Colonic mucosa (tissue), 4 donors: ENCODE results near the gene KRTAP10-3. TPM values are rescaled to one million over a fixed set of nuclear protein-coding genes. Genes with fewer than 3 reads are reported as not detected.
"Not testable (repeated sequence)": the region's sequence is repeated elsewhere in the genome, so short reads cannot be mapped to it uniquely, and the experiment has no call there.

Experiments used
- DNase-seq: peaks from one replicate; pipeline ENCODE4 v3.0.0-alpha.2; 2020
- H3K27ac ChIP-seq: fragments of 200-600 bp; one replicate; pipeline ENCODE4 v1.8.0; 2021
- H3K27me3 ChIP-seq: fragments of 200-600 bp; one replicate; pipeline ENCODE4 v1.8.0; 2021
- H3K36me3 ChIP-seq: fragments of 200-600 bp; one replicate; pipeline ENCODE4 v1.8.0; 2021
- H3K4me1 ChIP-seq: fragments of 200-600 bp; one replicate; pipeline ENCODE4 v1.8.0; 2021; ENCODE audit warnings: mild to moderate bottlenecking
- H3K4me3 ChIP-seq: fragments of 200-600 bp; one replicate; pipeline ENCODE4 v1.8.0; 2021
- H3K9ac ChIP-seq, 2 donors: one replicate each; pipeline ENCODE4 v1.7.0; 2013; ENCODE audit warnings: control low read depth in 2 of 2, low read depth in 2 of 2, low read length in 2 of 2
- H3K9me3 ChIP-seq: fragments of 200-600 bp; one replicate; pipeline ENCODE4 v1.8.0; 2021
- CTCF ChIP-seq: fragments of 200-600 bp; IDR thresholded peaks from one replicate; pipeline ENCODE4 v1.8.0; 2022; ENCODE audit warnings: antibody characterized with exemption, mild to moderate bottlenecking
- intact Hi-C: fragments of 100-400 bp; cut with DNase I; formaldehyde crosslinking; loops from one replicate; pipeline ENCODE4 v1.14.1; 2022
- total RNA-seq, 2 donors: library from RNA; stranded (reverse); fragmentation: NEBNext Ultra II Directional in 1 of 2; extraction: Animal tissue kit (Norgen Biotek cat#: 25700) in 1 of 2; gene quantifications; one replicate each; pipeline ENCODE4 v1.2.1, GENCODE V29; 2021
- donor health status: healthy.
- donor health status: DM: no; HTN: no; CAD: no.
- donor health status: DM: no; HTN: no; CAD: no.

KRTAP10-3 gene
- total RNA-seq, 2 donors from 2014 or later: not detected

- DNase-seq: no peak
- Histone ChIP-seq H3K4me1 (no peaks in the 10 kb centered on the region), H3K27ac (no peak within 1 kb of the TSS), H3K36me3 (no peaks in the 10 kb centered on the region), H3K9ac (no peak within 1 kb of the TSS), H3K27me3 (no peaks in the 10 kb centered on the region), H3K9me3 (no peaks in the 10 kb centered on the region), H3K4me3 (no peak within 1 kb of the TSS)
- intact Hi-C loops: no loop called here
- no peak for TF ChIP-seq CTCF
Observed at GRCh38 chr21:44592446-44593311, 34.1 kb upstream of the KRTAP10-3 start, which contains the start of gene KRTAP10-6. KRTAP10-6 (minus strand) TSS chr21:44592505; CDS start chr21:44592484, 21 bp downstream.

GRCh38 chr21:44591801-44592130 is 33.2 kb upstream of the KRTAP10-3 start:
- H3K27ac ChIP-seq, H3K27me3 ChIP-seq, H3K9me3 ChIP-seq, H3K9ac ChIP-seq, H3K4me1 ChIP-seq, H3K36me3 ChIP-seq, DNase-seq, intact Hi-C loops, H3K4me3 ChIP-seq: not testable (repeated sequence)

- H3K4me1 ChIP-seq, H3K36me3 ChIP-seq, H3K27ac ChIP-seq, H3K27me3 ChIP-seq, intact Hi-C loops, H3K9ac ChIP-seq, DNase-seq, H3K9me3 ChIP-seq, H3K4me3 ChIP-seq: not testable (repeated sequence)
Observed at GRCh38 chr21:44590897-44591800, 32.6 kb upstream of the KRTAP10-3 start.

GRCh38 chr21:44590311-44590721 is 31.7 kb upstream of the KRTAP10-3 start:
- H3K36me3 ChIP-seq: no peaks in the 10 kb centered on the region
- no peaks in the 10 kb centered on the region for H3K4me1 ChIP-seq
- H3K4me3 ChIP-seq: no peak overlapping the region
- no peaks in the 10 kb centered on the region for H3K9me3 ChIP-seq
- no peak overlapping the region for H3K27ac ChIP-seq
- intact Hi-C loops: no loop called here
- no peak overlapping the region for H3K9ac ChIP-seq
- H3K27me3 ChIP-seq: no peaks in the 10 kb centered on the region
- TF ChIP-seq CTCF: no peak
- no peak for DNase-seq

GRCh38 chr21:44589586-44590305 is 31.2 kb upstream of the KRTAP10-3 start:
- intact Hi-C loops: no loop called here
- no peaks in the 10 kb centered on the region for H3K9me3 ChIP-seq
- no peak overlapping the region for H3K9ac ChIP-seq
- no peak overlapping the region for H3K4me3 ChIP-seq
- TF ChIP-seq CTCF: no peak
- no peaks in the 10 kb centered on the region for H3K4me1 ChIP-seq
- no peak for DNase-seq
- no peaks in the 10 kb centered on the region for H3K36me3 ChIP-seq
- no peak overlapping the region for H3K27ac ChIP-seq
- no peaks in the 10 kb centered on the region for H3K27me3 ChIP-seq

GRCh38 chr21:44589094-44589493 is 30.5 kb upstream of the KRTAP10-3 start:
- no peaks in the 10 kb centered on the region for H3K36me3 ChIP-seq
- no peak for TF ChIP-seq CTCF
- no peaks in the 10 kb centered on the region for H3K27me3 ChIP-seq
- DNase-seq: no peak
- no peak overlapping the region for H3K9ac ChIP-seq
- no peak overlapping the region for H3K4me3 ChIP-seq
- no peaks in the 10 kb centered on the region for H3K4me1 ChIP-seq
- H3K27ac ChIP-seq: no peak overlapping the region
- H3K9me3 ChIP-seq: no peaks in the 10 kb centered on the region
- intact Hi-C loops: no loop called here
